HAP-1 (cell line): ENCODE data around the gene MPND.
"Not testable (repeated sequence)": the region's sequence is repeated elsewhere in the genome, so short reads cannot be mapped to it uniquely, and the experiment has no call there.

Experiments
- DNase-seq, 2 experiments: peaks; one replicate each; pipeline ENCODE4 v3.0.0-alpha.2; 2016 to 2020; ENCODE audit warnings: low spot score in 2 of 2
- H3K27me3 ChIP-seq: fragments of 250-450 bp; sonication (Bioruptor Pico); 2 replicates; pipeline ENCODE4 v1.5.1; 2020; ENCODE audit warnings: low read depth, mild to moderate bottlenecking, moderate library complexity
- H3K36me3 ChIP-seq: fragments of 250-450 bp; sonication (Bioruptor Pico); replicated peaks from 2 replicates; pipeline ENCODE4 v1.5.1; 2020; ENCODE audit warnings: mild to moderate bottlenecking
- H3K4me1 ChIP-seq: fragments of 250-450 bp; sonication (Bioruptor Pico); 2 replicates; pipeline ENCODE4 v1.5.1; 2020; ENCODE audit warnings: mild to moderate bottlenecking
- H3K4me3 ChIP-seq: fragments of 250-450 bp; sonication (Bioruptor Pico); 2 replicates; pipeline ENCODE4 v1.5.1; 2020; ENCODE audit warnings: mild to moderate bottlenecking, moderate library complexity
- H3K9me3 ChIP-seq: fragments of 250-450 bp; sonication (Bioruptor Pico); 2 replicates; pipeline ENCODE4 v1.5.1; 2020; ENCODE audit warnings: mild to moderate bottlenecking, moderate library complexity
- in situ Hi-C: fragments of 300-500 bp; cut with MboI; formaldehyde crosslinking; loops from 3 replicates; pipeline ENCODE4 v1.14.3; 2020; ENCODE audit warnings: low sequenced_read_pairs, inconsistent platforms, mixed read lengths

The MPND gene

DNA sequence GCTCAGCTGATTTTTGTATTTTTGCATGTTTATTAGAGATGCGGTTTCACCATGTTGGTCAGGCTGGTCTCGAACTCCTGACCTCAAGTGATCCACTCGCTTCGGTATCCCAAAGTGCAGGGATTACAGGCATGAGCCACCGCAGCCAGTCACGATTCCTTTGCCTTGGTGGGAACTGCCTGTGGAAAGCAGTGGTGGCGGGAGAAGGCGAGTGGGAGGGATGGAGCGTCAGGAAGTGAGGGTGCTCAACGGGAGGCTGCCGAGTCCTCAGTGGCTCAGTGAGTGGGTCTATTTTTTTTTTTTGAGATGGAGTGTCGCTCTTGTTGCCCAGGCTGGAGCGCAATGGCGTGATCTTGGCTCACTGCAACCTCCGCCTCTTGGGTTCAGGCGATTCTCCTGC lies 5.9 kb downstream of the MPND start:
- H3K4me3 ChIP-seq, H3K4me1 ChIP-seq, H3K27me3 ChIP-seq, H3K9me3 ChIP-seq, DNase-seq, in situ Hi-C loops: not testable (repeated sequence)
- peaks cover 20% of the 10 kb centered on the region for H3K36me3 ChIP-seq

DNA sequence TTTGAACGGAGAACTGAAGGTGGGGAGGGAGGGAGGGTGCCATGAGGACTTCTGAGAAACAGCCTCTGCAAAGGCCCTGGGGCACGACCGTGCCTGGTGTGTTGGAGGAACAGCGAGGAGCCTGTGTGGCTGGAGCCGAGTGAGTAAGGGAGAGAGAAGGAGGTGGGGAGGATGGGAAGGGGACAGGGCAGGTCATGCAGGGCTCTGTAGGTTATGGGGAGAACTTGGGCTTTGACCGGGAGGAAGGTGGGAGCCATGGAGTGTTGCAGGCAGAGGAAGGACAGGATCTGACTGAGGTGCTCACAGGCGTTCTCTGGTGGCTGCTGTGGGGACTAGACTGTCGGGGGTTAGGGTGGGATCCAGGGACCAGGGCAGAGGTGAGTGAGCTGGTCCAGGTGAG lies 6.7 kb downstream of the MPND start:
- H3K36me3 ChIP-seq, result peaks cover 24% of the 10 kb centered on the region
- no peaks in the 10 kb centered on the region for H3K4me1 ChIP-seq
- in situ Hi-C loops, result loop anchor here (5.0 kb wide), 1 partner anchor 83 kb away; no protein-coding TSS in a partner anchor
- no peak overlapping the region for H3K4me3 ChIP-seq
- no peaks in the 10 kb centered on the region for H3K27me3 ChIP-seq
- no peak for DNase-seq
- no peaks in the 10 kb centered on the region for H3K9me3 ChIP-seq

DNA sequence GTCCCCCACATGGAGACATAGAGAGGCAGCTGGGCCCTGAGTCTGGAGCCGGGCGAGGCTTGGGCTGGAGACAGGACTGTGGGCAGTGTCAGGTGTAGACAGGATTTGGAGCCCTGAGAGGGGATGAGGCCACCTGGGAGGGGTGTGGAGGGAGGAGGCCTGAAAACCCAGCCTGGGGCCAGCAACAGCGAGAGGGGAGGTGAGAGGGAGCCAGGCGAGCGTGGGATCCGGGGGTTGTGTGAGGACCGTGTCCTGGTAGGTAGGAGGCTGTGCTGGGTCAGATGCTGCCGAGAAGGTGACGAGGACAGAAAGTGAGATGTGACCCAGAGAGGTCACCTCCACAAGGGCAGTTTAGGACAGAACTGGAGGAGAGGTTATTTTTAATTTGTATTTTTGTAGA lies 7.4 kb downstream of the MPND start:
- Histone ChIP-seq H3K36me3 (peaks cover 24% of the 10 kb centered on the region), H3K9me3 (no peaks in the 10 kb centered on the region), H3K27me3 (no peaks in the 10 kb centered on the region), H3K4me3 (no peak overlapping the region), H3K4me1 (no peaks in the 10 kb centered on the region)
- in situ Hi-C loops, result loop anchor here (5.0 kb wide), 1 partner anchor 83 kb away; no protein-coding TSS in a partner anchor
- no peak for DNase-seq

DNA sequence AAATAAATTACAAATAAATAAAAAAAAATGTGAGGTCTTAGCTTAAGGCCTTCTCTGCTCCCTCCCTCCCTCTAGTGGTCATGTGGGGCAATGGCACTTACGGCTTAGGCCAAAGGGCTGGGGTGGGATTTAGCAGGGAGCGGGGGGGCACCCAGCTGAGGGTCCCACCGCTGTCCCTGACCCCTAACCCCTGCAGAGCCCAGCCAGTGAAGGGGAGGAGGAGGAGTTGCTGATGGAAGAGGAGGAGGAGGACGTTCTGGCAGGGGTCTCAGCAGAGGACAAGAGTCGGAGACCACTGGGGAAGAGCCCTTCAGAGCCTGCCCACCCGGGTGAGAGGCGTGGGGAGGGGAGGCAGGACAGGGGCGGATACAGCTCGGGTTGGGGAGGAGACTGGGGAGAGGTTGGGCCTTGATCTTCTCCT lies 9.3 kb downstream of the MPND start:
- H3K4me3 ChIP-seq, result no peak overlapping the region
- DNase-seq, result peak in 1 of 2 experiments; percentile 76
- no peaks in the 10 kb centered on the region for H3K27me3 ChIP-seq
- peaks cover 12% of the 10 kb centered on the region for H3K36me3 ChIP-seq
- in situ Hi-C loops, result loop anchor here (5.0 kb wide), 1 partner anchor 85 kb away; no protein-coding TSS in a partner anchor
- no peaks in the 10 kb centered on the region for H3K4me1 ChIP-seq
- H3K9me3 ChIP-seq, result no peaks in the 10 kb centered on the region

DNA sequence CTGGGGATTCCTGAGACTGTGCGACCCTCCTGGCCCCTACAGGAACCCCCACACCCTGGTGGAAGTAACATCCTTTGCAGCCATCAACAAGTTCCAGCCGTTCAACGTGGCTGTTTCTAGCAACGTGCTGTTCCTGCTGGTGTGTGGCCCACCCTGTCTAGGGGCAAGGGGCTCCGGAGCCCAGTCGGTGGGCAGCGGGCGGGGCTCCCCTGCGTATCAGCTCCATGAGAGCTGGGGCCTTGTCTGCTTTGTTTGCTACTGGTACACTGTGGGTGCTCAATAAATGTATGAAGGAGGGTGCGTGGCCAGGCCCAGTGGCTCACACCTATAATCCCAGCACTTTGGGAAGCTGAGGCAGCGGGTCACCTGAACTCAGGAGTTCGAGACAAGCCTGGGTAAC lies 10.9 kb downstream of the MPND start:
- H3K4me1 ChIP-seq, result no peaks in the 10 kb centered on the region
- DNase-seq, result no peak
- H3K36me3 ChIP-seq, result peaks cover 21% of the 10 kb centered on the region
- H3K27me3 ChIP-seq, result no peaks in the 10 kb centered on the region
- H3K9me3 ChIP-seq, result no peaks in the 10 kb centered on the region
- in situ Hi-C loops, result loop anchor here (5.0 kb wide), 1 partner anchor 87 kb away; no protein-coding TSS in a partner anchor
- H3K4me3 ChIP-seq, result no peak overlapping the region

DNA sequence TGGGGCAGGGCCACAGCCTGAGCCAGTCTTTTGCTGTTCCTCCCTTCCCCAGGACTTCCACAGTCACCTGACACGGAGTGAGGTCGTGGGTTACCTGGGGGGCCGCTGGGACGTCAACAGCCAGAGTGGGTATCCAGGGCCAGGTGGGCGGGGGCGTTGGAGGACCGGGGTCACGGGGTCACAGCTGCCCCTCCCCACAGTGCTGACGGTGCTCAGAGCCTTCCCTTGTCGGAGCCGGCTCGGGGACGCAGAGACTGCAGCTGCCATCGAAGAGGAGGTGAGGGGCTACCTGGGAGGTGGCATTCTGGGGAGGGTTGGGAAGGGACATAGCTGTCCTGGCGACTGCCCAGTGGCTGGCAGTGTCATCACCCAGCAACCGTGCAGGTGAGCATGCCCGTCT lies 11.5 kb downstream of the MPND start:
- H3K27me3 ChIP-seq, result no peaks in the 10 kb centered on the region
- no peaks in the 10 kb centered on the region for H3K9me3 ChIP-seq
- H3K4me1 ChIP-seq, result no peaks in the 10 kb centered on the region
- H3K36me3 ChIP-seq, result peaks cover 28% of the 10 kb centered on the region
- in situ Hi-C loops, result loop anchor here (5.0 kb wide), 1 partner anchor 88 kb away; no protein-coding TSS in a partner anchor
- no peak for DNase-seq
- H3K4me3 ChIP-seq, result no peak overlapping the region

DNA sequence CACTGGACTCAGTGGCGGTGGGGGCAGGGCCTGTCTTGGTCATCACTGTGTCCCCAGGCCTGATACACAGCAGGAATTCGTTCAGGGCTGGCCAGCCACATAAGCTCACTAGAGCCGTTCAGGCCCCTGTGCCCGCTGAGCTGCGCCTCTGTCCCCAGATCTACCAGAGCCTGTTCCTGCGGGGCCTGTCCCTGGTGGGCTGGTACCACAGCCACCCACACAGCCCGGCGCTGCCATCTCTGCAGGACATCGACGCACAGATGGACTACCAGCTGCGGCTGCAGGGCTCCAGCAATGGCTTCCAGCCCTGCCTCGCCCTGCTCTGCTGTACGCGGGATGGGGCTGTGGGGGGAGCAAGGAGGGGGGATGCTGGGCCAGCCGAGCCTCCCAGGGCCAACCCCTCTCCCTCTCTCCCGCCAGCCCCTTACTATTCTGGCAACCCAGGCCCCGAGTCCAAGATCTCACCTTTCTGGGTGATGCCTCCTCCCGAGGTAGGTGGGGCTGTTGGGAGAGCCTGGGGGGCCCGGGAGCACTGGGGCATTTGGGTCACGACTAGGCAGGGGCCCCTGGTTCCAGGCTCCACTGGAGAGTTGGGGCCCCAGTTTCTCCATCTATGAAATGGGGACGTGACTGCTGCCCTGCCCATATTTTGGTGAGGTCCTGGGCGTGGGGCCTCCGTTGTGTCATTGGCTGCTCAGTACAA lies 13.9 kb downstream of the MPND start:
- no peaks in the 10 kb centered on the region for H3K27me3 ChIP-seq
- H3K4me3 ChIP-seq, result no peak overlapping the region
- H3K4me1 ChIP-seq, result no peaks in the 10 kb centered on the region
- no peaks in the 10 kb centered on the region for H3K9me3 ChIP-seq
- in situ Hi-C loops, result no loop called here
- DNase-seq, result no peak
- H3K36me3 ChIP-seq, result peaks cover 37% of the 10 kb centered on the region

DNA sequence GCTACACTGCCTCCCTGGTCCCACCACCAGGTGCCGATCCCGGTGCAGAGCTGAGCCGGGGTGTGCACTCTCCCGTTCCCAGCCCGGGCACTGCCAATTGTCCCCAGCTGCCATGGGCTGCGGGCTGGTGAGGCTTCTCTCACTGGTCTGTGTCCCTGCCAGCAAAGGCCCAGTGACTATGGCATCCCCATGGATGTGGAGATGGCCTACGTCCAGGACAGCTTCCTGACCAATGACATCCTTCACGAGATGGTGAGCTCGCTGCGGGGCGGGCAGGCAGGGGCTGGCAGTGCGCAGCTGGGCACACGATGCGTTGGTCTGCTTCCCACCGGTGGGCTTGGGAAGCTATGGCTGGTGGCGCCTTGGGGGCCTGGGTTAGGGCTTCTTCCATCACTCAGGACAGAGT lies 14.6 kb downstream of the MPND start:
- in situ Hi-C loops, result no loop called here

DNA sequence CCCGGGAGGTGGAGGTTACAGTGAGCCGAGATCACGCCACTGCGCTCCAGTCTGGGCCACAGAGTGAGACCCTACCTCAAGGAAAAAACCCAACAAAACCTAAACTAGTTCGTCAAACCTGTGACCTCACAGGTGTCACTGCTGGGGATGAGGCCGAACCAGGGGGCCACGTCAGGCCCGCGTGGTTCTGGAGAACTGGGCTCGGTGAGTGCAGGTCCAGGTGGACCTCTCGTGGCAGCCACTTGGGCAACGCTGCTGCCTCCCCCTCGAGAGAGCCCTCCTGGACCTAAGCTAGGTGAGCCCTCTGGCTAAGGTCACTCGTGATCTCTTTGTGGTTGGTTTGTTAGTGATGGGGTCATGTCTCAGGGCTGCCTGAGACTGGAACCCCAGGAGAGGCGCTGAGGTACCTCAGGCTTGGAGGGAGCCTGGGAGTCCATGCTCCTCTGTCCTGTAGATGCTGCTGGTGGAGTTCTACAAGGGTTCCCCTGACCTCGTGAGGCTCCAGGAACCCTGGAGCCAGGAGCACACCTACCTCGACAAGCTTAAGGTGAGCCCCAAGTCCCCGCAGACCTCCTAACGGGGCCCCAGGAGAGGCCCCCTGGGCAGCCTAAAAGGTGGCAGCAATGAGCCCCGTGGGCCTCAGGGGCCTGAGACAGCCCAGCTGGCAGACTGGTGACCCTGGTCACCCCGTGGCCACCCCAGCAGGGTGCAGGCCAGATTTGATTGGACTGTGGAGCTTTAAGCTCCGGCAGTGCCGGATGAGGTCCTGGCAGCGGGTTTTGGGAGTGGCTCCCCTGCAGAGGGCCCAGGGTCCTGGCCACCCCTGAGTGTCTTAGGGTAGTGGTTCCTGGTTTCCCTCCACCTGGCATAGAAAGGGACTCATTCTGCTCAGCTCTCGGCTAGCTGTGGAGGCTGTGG lies 15.6 kb downstream of the MPND start:
- no peak for DNase-seq
- Histone ChIP-seq H3K27me3 (no peaks in the 10 kb centered on the region), H3K36me3 (peaks cover 51% of the 10 kb centered on the region), H3K9me3 (no peaks in the 10 kb centered on the region), H3K4me1 (no peaks in the 10 kb centered on the region), H3K4me3 (no peak overlapping the region)
- in situ Hi-C loops, result no loop called here

More for the DNA sequence above, 14.6 kb downstream of the MPND start:
- no peaks in the 10 kb centered on the region for H3K9me3 ChIP-seq
- H3K4me1 ChIP-seq, result no peaks in the 10 kb centered on the region
- peaks cover 44% of the 10 kb centered on the region for H3K36me3 ChIP-seq
- H3K4me3 ChIP-seq, result no peak overlapping the region
- H3K27me3 ChIP-seq, result no peaks in the 10 kb centered on the region
- no peak for DNase-seq

DNA sequence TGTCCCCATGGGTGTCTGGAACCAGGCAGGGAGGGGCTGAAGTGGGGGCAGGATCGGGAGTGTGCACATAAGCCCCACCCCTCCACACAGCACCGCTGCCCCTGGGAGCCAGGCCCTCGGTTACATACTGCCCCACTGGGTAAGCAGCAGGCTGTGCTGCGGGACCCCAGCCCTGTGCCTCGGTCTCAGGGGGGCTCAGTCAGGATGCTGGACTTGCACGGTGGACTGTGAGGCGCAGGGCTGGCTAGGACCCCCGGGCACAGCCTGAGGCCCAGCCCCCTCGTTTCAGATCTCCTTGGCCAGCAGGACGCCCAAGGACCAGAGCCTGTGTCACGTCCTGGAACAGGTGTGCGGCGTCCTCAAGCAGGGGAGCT lies 16.3 kb downstream of the MPND start:
- in situ Hi-C loops, result no loop called here
- Histone ChIP-seq H3K4me3 (no peak overlapping the region), H3K9me3 (no peaks in the 10 kb centered on the region), H3K36me3 (peaks cover 53% of the 10 kb centered on the region), H3K27me3 (no peaks in the 10 kb centered on the region), H3K4me1 (no peaks in the 10 kb centered on the region)
- no peak for DNase-seq

DNA sequence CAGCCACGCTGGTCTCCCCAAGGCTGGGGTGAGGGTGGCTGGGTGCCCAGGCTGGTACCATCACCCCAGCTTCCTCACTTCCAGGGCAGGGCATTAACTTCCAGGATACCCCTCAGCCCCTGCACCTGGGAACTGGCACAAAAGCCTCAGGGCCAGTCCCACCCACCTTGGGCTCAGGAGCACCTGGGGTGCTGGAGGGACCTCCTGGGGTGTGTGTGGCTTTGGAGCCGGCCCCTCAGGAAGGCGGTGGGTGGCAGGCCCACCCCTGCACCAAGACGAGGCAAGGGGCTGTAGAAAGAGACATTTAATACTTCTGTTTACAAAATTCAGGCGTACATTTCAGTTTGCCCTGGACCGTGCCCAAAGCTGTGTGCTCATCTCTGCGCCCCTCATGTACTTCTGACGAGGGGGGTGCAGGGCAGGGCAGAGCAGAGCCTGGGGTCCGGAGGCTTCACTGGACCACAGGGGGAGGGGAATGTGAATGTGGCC lies 16.8 kb downstream of the MPND start:
- Histone ChIP-seq H3K27me3 (no peaks in the 10 kb centered on the region), H3K9me3 (no peaks in the 10 kb centered on the region), H3K4me1 (no peaks in the 10 kb centered on the region), H3K4me3 (no peak overlapping the region), H3K36me3 (peaks cover 54% of the 10 kb centered on the region)
- no peak for DNase-seq
- in situ Hi-C loops, result no loop called here

DNA sequence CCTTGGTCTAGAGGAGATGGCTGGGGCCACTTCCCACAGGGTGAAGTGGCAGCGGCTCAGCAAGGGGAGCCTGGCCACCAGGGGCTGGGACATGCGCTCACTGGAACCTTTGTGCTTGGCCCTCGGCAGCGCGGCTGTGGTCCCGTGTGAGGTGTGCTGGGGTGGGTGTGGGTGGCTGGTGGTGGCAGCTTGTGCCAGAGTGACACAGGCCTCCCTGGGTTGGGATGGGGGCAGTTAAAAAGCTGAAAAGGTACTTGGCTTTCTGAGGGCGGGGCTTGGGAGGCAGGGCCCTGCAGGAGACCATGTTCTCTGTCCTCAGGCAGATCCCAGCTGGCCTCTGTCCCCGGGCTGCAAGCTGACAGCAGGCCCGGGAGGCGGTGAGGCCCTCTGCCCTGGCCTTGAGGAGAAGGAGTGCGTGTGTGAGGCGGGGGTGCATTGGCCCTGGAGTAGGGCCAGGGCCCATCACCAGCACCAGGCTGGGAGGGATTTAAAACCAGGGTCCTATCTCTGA lies 17.3 kb downstream of the MPND start:
- no peaks in the 10 kb centered on the region for H3K4me1 ChIP-seq
- H3K4me3 ChIP-seq, result no peak overlapping the region
- no peaks in the 10 kb centered on the region for H3K27me3 ChIP-seq
- no peaks in the 10 kb centered on the region for H3K9me3 ChIP-seq
- peaks cover 60% of the 10 kb centered on the region for H3K36me3 ChIP-seq
- in situ Hi-C loops, result no loop called here
- peak in 1 of 2 experiments; percentile 31 for DNase-seq

DNA sequence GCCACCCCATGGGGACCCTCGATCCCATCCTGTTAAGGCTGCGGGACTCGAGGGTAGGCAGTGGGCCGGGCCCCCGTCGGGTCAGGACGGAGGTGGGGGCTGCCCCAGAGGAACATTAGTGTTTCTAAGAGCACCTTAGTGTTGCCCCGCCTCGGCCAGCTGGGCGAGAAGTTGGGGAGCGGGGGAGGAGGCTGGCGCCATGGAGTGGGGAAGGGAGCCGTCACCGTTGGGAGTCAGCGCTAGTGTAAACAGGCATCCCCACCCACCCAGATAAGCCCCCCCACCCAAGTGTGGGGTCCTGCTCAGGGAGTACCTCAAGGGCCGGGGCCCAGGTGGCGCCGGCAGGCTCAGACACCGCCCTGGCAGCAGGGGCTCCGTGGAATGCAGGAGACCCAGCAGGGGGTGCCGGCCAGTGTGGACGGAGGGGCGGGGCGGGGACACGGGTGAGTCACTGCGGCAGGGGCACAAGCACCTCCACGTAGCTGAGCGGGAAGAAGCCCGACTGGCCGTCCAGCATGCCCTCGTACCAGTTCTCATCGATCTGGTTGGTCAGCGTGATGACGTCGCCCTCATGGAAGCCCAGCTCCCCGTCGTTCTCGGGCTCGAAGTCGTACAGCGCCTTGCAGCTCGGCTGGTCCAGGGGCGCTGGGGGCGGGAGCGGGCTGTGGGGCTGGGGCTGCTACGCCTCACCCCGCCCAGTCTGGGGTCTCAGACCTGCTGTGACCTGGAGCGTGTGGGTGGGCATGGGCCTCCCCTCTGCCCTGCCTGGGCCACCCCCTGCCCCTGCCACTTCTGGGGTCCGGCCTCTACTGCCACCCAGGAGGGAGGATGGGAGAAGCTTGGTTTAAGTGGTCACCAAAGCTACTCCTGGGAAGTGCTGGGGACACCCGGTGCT lies 18.0 kb downstream of the MPND start:
- in situ Hi-C loops, result no loop called here
- no peak overlapping the region for H3K4me3 ChIP-seq
- no peaks in the 10 kb centered on the region for H3K4me1 ChIP-seq
- H3K27me3 ChIP-seq, result no peaks in the 10 kb centered on the region
- DNase-seq, result no peak
- H3K9me3 ChIP-seq, result no peaks in the 10 kb centered on the region
- H3K36me3 ChIP-seq, result peaks cover 67% of the 10 kb centered on the region
